ENCODE results near the gene TCERG1.

The TCERG1 gene

GRCh38 chr5:146527785-146528184 lies 80.7 kb downstream of the TCERG1 start:
- Histone ChIP-seq H3K27me3 (no peaks in the 10 kb centered on the region), H3K4me1 (ENCODE audit: control insufficient read depth in 1 of 2, insufficient read depth in 1 of 2, low read depth in 1 of 2, low read length in 1 of 2) (no peaks in the 10 kb centered on the region), H3K4me3 (ENCODE audit: low read depth in 1 of 2, low read length in 1 of 2) (no peak overlapping the region), H3K27ac (no peak overlapping the region), H3K9me3 (no peaks in the 10 kb centered on the region), H3K36me3 (no peaks in the 10 kb centered on the region)
- TF ChIP-seq, protein P1, sequence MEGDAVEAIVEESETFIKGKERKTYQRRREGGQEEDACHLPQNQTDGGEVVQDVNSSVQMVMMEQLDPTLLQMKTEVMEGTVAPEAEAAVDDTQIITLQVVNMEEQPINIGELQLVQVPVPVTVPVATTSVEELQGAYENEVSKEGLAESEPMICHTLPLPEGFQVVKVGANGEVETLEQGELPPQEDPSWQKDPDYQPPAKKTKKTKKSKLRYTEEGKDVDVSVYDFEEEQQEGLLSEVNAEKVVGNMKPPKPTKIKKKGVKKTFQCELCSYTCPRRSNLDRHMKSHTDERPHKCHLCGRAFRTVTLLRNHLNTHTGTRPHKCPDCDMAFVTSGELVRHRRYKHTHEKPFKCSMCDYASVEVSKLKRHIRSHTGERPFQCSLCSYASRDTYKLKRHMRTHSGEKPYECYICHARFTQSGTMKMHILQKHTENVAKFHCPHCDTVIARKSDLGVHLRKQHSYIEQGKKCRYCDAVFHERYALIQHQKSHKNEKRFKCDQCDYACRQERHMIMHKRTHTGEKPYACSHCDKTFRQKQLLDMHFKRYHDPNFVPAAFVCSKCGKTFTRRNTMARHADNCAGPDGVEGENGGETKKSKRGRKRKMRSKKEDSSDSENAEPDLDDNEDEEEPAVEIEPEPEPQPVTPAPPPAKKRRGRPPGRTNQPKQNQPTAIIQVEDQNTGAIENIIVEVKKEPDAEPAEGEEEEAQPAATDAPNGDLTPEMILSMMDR (IDR thresholded peaks at IDR 0.05): no peak

DNA sequence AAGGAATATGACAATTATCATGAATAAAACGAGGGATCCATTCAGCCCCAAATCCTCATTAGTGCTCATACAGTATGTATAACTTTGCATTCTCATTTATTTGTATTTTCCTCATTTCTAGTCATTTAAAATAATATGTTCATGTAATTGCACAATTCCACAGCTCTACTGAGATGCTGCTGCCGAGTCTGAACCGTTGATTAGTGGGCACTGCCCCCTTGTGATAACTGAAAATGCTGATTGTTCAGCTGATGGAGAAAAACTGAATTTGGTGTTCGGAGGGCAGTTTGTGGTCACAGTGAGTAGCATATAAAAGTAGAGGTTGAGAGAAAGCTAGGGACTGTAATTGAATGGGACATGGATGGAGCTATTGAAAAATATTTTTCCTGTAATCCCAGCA lies 81.1 kb downstream of the TCERG1 start:
- TF ChIP-seq, protein P1 (IDR thresholded peaks at IDR 0.05): no peak
- no peak overlapping the region for H3K4me3 ChIP-seq (ENCODE audit: low read depth in 1 of 2, low read length in 1 of 2)
- no peak overlapping the region for H3K27ac ChIP-seq
- no peaks in the 10 kb centered on the region for H3K27me3 ChIP-seq
- no peaks in the 10 kb centered on the region for H3K36me3 ChIP-seq
- no peaks in the 10 kb centered on the region for H3K9me3 ChIP-seq
- H3K4me1 ChIP-seq (ENCODE audit: control insufficient read depth in 1 of 2, insufficient read depth in 1 of 2, low read depth in 1 of 2, low read length in 1 of 2): no peaks in the 10 kb centered on the region

- no peaks in the 10 kb centered on the region for H3K36me3 ChIP-seq
- no peak overlapping the region for H3K4me3 ChIP-seq (ENCODE audit: low read depth in 1 of 2, low read length in 1 of 2)
- H3K27me3 ChIP-seq: no peaks in the 10 kb centered on the region
- TF ChIP-seq, protein P1 (IDR thresholded peaks at IDR 0.05): no peak
- H3K4me1 ChIP-seq (ENCODE audit: control insufficient read depth in 1 of 2, insufficient read depth in 1 of 2, low read depth in 1 of 2, low read length in 1 of 2): no peaks in the 10 kb centered on the region
- no peaks in the 10 kb centered on the region for H3K9me3 ChIP-seq
- H3K27ac ChIP-seq: no peak overlapping the region
Measured at GRCh38 chr5:146529984-146530383, 82.9 kb downstream of the TCERG1 start.

DNA sequence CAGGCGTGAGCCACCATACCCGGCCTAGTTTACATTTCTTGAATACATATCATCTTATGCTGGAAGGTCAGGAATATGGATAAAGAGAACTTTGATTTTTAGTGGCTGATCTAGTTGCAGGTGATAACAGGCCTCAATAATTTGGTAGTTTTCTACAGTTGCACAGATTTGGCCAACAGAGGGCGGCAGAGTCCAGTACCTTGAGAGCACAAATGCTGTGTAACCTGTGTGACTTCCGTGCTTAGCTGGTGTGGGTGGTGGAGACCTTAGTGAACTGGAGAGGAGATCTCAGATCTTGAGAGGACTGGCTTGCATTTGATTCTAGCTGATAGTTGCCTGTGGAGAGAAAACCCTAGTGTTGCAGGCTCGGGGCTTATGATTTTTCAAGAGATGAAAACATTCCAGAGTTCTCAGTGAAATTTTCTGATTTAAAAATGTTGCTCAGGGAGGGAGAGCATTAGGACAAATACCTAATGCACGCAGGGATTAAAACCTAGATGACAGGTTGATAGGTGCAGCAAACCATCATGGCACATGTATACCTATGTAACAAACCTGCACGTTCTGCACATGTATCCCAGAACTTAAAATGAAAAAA lies 86.2 kb downstream of the TCERG1 start:
- H3K4me1 ChIP-seq (ENCODE audit: control insufficient read depth in 1 of 2, insufficient read depth in 1 of 2, low read depth in 1 of 2, low read length in 1 of 2): no peaks in the 10 kb centered on the region
- H3K9me3 ChIP-seq: no peaks in the 10 kb centered on the region
- no peak overlapping the region for H3K27ac ChIP-seq
- TF ChIP-seq, protein P1 (IDR thresholded peaks at IDR 0.05): no peak
- no peaks in the 10 kb centered on the region for H3K36me3 ChIP-seq
- H3K27me3 ChIP-seq: no peaks in the 10 kb centered on the region
- H3K4me3 ChIP-seq (ENCODE audit: low read depth in 1 of 2, low read length in 1 of 2): no peak overlapping the region

- H3K4me3 ChIP-seq (ENCODE audit: low read depth in 1 of 2, low read length in 1 of 2): no peak overlapping the region
- no peaks in the 10 kb centered on the region for H3K4me1 ChIP-seq (ENCODE audit: control insufficient read depth in 1 of 2, insufficient read depth in 1 of 2, low read depth in 1 of 2, low read length in 1 of 2)
- TF ChIP-seq, protein P1 (IDR thresholded peaks at IDR 0.05): no peak
- no peak overlapping the region for H3K27ac ChIP-seq
- H3K36me3 ChIP-seq: no peaks in the 10 kb centered on the region
- H3K27me3 ChIP-seq: no peaks in the 10 kb centered on the region
- H3K9me3 ChIP-seq: no peaks in the 10 kb centered on the region
Measured at GRCh38 chr5:146533882-146534281, 86.7 kb downstream of the TCERG1 start.

DNA sequence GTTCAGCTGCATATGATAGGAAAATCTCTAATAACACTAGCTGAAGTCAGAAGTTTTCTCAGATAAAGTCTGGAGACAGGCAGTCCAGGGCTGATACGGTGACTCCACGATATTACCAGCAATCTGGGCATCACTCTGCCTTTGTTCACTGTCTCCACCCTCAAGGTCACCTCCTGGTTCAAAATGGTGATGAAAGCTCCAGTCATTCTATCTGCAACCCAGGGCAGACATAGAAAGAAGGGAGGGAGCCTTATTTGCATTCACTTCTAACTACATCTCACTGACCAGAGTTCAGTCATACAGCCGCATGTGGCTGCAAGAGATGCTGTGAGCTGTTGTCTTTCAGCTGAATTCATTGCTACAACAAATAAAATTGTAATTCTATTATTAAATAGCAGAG lies 91.3 kb downstream of the TCERG1 start:
- Histone ChIP-seq H3K36me3 (no peaks in the 10 kb centered on the region), H3K4me1 (ENCODE audit: control insufficient read depth in 1 of 2, insufficient read depth in 1 of 2, low read depth in 1 of 2, low read length in 1 of 2) (no peaks in the 10 kb centered on the region), H3K9me3 (no peaks in the 10 kb centered on the region), H3K27ac (no peak overlapping the region), H3K27me3 (no peaks in the 10 kb centered on the region), H3K4me3 (ENCODE audit: low read depth in 1 of 2, low read length in 1 of 2) (no peak overlapping the region)
- TF ChIP-seq, protein P1 (IDR thresholded peaks at IDR 0.05): no peak
